Heart left ventricle (tissue), 16 donors: ENCODE data around the gene ZP1. TPM values are rescaled to one million over a fixed set of nuclear protein-coding genes. Genes with fewer than 3 reads are reported as not detected.
"Not testable (repeated sequence)": the region's sequence is repeated elsewhere in the genome, so short reads cannot be mapped to it uniquely, and the experiment has no call there.

Source experiments
- ATAC-seq, 4 donors: fragments of 200-7000 bp; cut with Tn5 transposase; one replicate each; pipeline ENCODE4 v1.9.1; 2020 to 2022; ENCODE audit warnings: moderate library complexity in 4 of 4, mild to moderate bottlenecking in 3 of 4, moderate number of reproducible peaks in 1 of 4
- DNase-seq, 5 donors: peaks; one replicate each; pipeline ENCODE4 v3.0.0-alpha.2; 2020
- H3K27ac ChIP-seq, 12 donors: fragments of 200-600 bp; sonication (generic) in 4 of 12; one replicate each; pipeline versions ENCODE4 v1.5.0 to v1.8.0; 2016 to 2022; ENCODE audit warnings: mild to moderate bottlenecking in 2 of 12
- H3K27me3 ChIP-seq, 9 donors: fragments of 200-600 bp; sonication (generic) in 2 of 9; one replicate each; pipeline versions ENCODE4 v1.5.1 to v1.8.0; 2016 to 2022; ENCODE audit warnings: mild to moderate bottlenecking in 3 of 9
- H3K36me3 ChIP-seq, 9 donors: fragments of 200-600 bp; sonication (generic) in 2 of 9; one replicate each; pipeline versions ENCODE4 v1.5.0 to v1.8.0; 2018 to 2022; ENCODE audit warnings: mild to moderate bottlenecking in 2 of 9
- H3K4me1 ChIP-seq, 12 donors: fragments of 200-600 bp; sonication (generic) in 4 of 12; one replicate each; pipeline versions ENCODE4 v1.5.0 to v1.8.0; 2016 to 2022; ENCODE audit warnings: mild to moderate bottlenecking in 3 of 12
- H3K4me3 ChIP-seq, 12 donors: fragments of 200-600 bp; sonication (generic) in 4 of 12; one replicate each; pipeline versions ENCODE4 v1.5.0 to v1.8.0; 2017 to 2022; ENCODE audit warnings: mild to moderate bottlenecking in 9 of 12, moderate library complexity in 4 of 12
- H3K9me3 ChIP-seq, 12 donors: fragments of 200-600 bp; sonication (generic) in 4 of 12; one replicate each; pipeline versions ENCODE4 v1.5.0 to v1.8.0; 2016 to 2022; ENCODE audit warnings: mild to moderate bottlenecking in 1 of 12
- CTCF ChIP-seq, 12 donors: fragments of 200-600 bp; sonication (generic) in 4 of 12; IDR thresholded peaks; one replicate each; pipeline versions ENCODE4 v1.5.0 to v1.8.0; 2018 to 2022; ENCODE audit warnings: antibody characterized with exemption in 12 of 12, mild to moderate bottlenecking in 5 of 12
- POLR2A ChIP-seq, 2 donors: fragments of 450-650 bp; IDR thresholded peaks; one replicate each; pipeline ENCODE4 v1.6.1; 2017; ENCODE audit warnings: antibody characterized with exemption in 2 of 2, mild to moderate bottlenecking in 2 of 2, moderate library complexity in 2 of 2
- WGBS, 4 donors: extraction: QIAGEN DNeasy Blood & Tissue Kit in 2 of 4; methylation state at CpG; one replicate each; pipeline versions ENCODE4 v1.1.5 to v1.1.7; 2013 to 2018; 5-methylcytosine and 5-hydroxymethylcytosine counted together
- intact Hi-C, 10 donors: fragments of 100-400 bp; cut with DNase I; formaldehyde crosslinking; loops; one replicate each; pipeline versions ENCODE4 v1.11.1 to v1.14.2; 2022
- long read RNA-seq, 3 donors: library from polyadenylated mRNA; unstranded; transcript quantifications; one replicate each; pipeline ENCODE4 v2.0.0, GENCODE V29; 2020 to 2021
- polyA plus RNA-seq, 2 donors: library from polyadenylated mRNA; stranded (reverse); fragments of 200-250 nt; gene quantifications; one replicate each; pipeline ENCODE4 v1.2.3, GENCODE V29; 2013
- total RNA-seq, 9 donors: library from RNA; depleted of rRNA in 2 of 9; stranded (reverse); fragments of >200 nt in 2 of 9; fragmentation: NEBNext Ultra II Directional in 3 of 9; extraction: Animal tissue kit (Norgen Biotek cat#: 25700) in 3 of 9; gene quantifications; one replicate each; pipeline versions ENCODE4 v1.1.0 to v1.2.4, GENCODE V29; 2016 to 2023
- donor health status: ischemic (EF 13 %, LVEDD 7.1; RV severe dilation, severe dysfunction).
- donor health status: healthy with polysubstance abuse.
- donor health status: DM: no; HTN: yes; CAD: no.
- donor health status: DM: no; HTN: no; CAD: no.
- donor health status: ischemic (EF 25% LVEDD 6.9; RV normal size, moderate dysfunction).
- donor health status: ischemic (EF 25% LVEDD 5.7; RV mildly dilated, moderate dysfunction).
- donor health status: healthy.
- donor health status: DM: yes; HTN: yes; CAD: no.
- donor health status: ischemic (EF 35%, LVEDD 5.7; RV mildly dilated, moderate dysfunction).
- donor health status: nonischemic (EF 11% LVEDD 7.7; RV severe dilation, severe dysfunction).
- donor health status: DM: yes; HTN: yes; CAD: no.
- donor health status: PGD.
- donor health status: ischemic (EF 29% LVEDD 5.4; RV normal size, mild dysfunction).
- donor health status: nonischemic (EF 23%, LVEDD 6.1; RV moderate dilation, normal function).

ZP1 gene
- total RNA-seq (under 1 TPM in 2 of 9 donors, not detected in 7; 0.30 to 0.95 TPM), polyA plus RNA-seq (under 1 TPM; 0.15 to 0.33 TPM)
- long read RNA-seq, donor 1 = 0 reads
- long read RNA-seq, donor 2 = 0 reads
- long read RNA-seq, donor 3 = 0 reads

DNA sequence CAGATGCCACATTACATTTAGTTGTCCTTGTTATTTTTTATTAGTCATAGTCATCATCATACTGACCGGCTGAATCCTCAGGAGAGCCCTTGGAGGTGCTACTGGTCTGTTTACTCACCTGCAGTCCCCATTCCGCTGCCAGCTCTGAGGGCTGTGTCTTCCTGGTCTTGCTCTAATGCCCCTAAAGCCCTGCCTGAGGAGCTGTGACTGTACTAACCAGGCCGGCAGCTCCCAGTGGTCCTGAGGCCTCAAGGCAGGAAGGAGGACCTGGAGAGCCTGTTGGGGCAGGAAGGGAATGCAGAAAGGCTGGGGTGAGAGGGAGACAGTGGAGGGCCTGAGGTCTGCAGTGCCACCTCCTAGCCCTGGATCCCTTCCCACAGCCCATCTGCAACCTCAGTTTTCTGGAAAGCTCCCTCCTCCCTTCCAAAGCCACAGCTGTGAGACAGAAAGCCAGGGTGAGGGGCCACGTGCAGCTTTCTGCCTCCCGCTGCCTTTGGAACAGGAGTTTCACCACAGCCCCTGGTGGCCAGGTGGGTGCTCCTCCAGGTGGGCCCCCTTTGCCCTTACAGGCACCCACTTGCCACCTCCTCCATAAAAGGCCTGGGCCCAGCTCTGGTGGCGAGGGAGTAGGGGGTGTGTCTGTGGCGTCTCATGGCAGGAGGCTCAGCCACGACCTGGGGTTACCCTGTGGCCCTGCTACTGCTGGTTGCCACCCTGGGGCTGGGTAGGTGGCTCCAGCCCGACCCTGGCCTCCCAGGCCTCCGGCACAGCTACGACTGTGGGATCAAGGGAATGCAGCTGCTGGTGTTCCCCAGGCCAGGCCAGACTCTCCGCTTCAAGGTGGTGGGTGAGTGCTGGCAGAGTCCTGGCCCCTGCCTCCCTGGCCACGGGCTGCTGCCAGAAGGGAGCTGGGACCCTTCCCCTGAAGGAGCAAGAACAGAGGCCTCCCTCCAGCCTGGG lies at the start of gene ZP1:
TSS of gene ZP1 (plus strand) at position 632 of the 960 bp plus-strand sequence. CDS start at position 652, 20 bp downstream.
- intact Hi-C loops = no loop called here
- no peaks in the 10 kb centered on the region for H3K36me3 ChIP-seq
- H3K9me3 ChIP-seq = no peaks in the 10 kb centered on the region
- peaks cover 0 to 36% (median 18%) of the 10 kb centered on the region in 12 donors for H3K4me1 ChIP-seq
- ATAC-seq (no peak), DNase-seq (peak in 3 of 5 donors; percentile 5 to 15 (median 10))
- no peaks in the 10 kb centered on the region for H3K27me3 ChIP-seq
- no peak within 1 kb of the TSS for H3K27ac ChIP-seq
- 67 to 78% (median 75%) methylated on average over 9 to 13 of the region's 13 CpGs for WGBS, 4 donors
- H3K4me3 ChIP-seq = no peak within 1 kb of the TSS
- TF ChIP-seq CTCF (IDR thresholded peaks at IDR 0.05) (no peak), POLR2A (IDR thresholded peaks at IDR 0.05) (no peak)

- ATAC-seq = no peak
- no peaks in the 10 kb centered on the region for H3K4me1 ChIP-seq
Observed at GRCh38 chr11:60818057-60818456, 49.3 kb upstream of the ZP1 start.

GRCh38 chr11:60821827-60822599 lies 45.3 kb upstream of the ZP1 start:
- DNase-seq (no peak), ATAC-seq (no peak)
- Histone ChIP-seq H3K36me3 (no peaks in the 10 kb centered on the region), H3K4me3 (no peak overlapping the region), H3K9me3 (peaks cover 0 to 7% (median 3%) of the 10 kb centered on the region in 12 donors), H3K27me3 (no peaks in the 10 kb centered on the region), H3K4me1 (peaks cover 0 to 3% (median 0%) of the 10 kb centered on the region in 12 donors), H3K27ac (no peak overlapping the region)
- WGBS, 4 donors = 65 to 75% (median 70%) methylated on average over 8 to 15 of the region's 15 CpGs
- intact Hi-C loops = no loop called here
- TF ChIP-seq POLR2A (IDR thresholded peaks at IDR 0.05) (no peak), CTCF (IDR thresholded peaks at IDR 0.05) (no peak)

More at GRCh38 chr11:60818057-60818456, 49.3 kb upstream of the ZP1 start:
- Histone ChIP-seq H3K27ac (no peak overlapping the region), H3K27me3 (no peaks in the 10 kb centered on the region), H3K36me3 (no peaks in the 10 kb centered on the region), H3K9me3 (peaks cover 0 to 15% (median 11%) of the 10 kb centered on the region in 12 donors), H3K4me3 (no peak overlapping the region)
- WGBS, 4 donors = 73 to 82% (median 76%) methylated on average over 4 of the region's 4 CpGs
- intact Hi-C loops = no loop called here
- no peak for DNase-seq
- TF ChIP-seq CTCF (IDR thresholded peaks at IDR 0.05) (no peak), POLR2A (IDR thresholded peaks at IDR 0.05) (no peak)

- DNase-seq, H3K4me3 ChIP-seq, H3K27ac ChIP-seq, intact Hi-C loops, H3K27me3 ChIP-seq, H3K9me3 ChIP-seq, H3K4me1 ChIP-seq, ATAC-seq, H3K36me3 ChIP-seq: not testable (repeated sequence)
- WGBS, 4 donors = 90 to 99% (median 94%) methylated on average over 5 of the region's 5 CpGs
Observed at GRCh38 chr11:60823745-60824306, 43.5 kb upstream of the ZP1 start.
